ENCODE results near the gene PLAGL2.

PLAGL2 gene

DNA sequence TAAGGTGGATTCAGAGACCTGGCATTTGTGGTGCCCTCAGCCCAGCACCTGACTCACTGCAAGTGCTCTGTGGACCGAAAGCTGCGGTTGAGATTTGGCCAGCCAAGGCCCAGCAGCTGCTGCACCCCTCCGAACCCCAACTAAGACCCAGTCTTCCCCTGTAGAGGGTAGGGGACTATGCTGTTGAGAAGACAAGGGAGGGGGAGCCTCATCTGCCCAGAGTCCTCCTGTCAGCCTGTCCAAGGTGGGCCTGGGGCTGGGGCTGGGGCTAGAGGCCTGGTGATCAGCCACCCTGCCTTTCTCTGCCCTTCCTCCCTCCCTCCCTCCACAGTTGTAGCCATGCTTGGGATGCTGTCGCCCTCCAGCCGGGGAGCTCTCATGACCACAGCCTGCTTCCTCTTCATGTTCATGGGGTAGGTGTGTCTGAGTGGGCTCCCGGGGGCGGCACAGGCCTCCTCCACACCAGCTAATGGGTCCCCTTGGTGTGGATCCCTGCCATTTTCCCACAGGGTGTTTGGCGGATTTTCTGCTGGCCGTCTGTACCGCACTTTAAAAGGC lies 57.2 kb downstream of the PLAGL2 start:
- no peak for DNase-seq (ENCODE audit: low read depth)

DNA sequence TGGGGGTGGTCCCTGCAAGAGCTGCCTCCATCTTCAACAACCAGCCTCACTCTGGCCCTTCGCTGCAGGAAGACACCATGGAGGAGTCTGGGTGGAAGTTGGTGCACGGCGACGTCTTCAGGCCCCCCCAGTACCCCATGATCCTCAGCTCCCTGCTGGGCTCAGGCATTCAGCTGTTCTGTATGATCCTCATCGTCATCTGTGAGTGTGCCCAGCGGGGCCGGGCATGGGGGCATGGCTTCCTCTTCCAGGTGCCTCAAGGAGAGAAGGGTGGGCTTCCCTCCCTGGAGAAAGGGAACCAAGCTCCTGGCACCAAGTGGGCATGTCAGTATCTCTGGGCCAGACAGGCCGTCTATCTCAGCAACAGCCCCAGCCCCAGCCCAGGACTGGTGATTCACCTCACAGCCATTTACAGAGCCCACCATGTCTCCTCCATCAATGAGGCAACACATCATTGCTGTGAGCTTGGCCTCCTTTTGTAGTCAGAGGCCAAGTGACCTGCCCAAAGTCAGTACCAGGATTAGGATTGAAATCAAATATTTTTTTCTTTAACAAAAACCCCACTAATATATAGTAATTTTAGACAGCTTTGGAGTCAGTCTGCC lies 57.9 kb downstream of the PLAGL2 start:
- DNase-seq (ENCODE audit: low read depth) = no peak

DNA sequence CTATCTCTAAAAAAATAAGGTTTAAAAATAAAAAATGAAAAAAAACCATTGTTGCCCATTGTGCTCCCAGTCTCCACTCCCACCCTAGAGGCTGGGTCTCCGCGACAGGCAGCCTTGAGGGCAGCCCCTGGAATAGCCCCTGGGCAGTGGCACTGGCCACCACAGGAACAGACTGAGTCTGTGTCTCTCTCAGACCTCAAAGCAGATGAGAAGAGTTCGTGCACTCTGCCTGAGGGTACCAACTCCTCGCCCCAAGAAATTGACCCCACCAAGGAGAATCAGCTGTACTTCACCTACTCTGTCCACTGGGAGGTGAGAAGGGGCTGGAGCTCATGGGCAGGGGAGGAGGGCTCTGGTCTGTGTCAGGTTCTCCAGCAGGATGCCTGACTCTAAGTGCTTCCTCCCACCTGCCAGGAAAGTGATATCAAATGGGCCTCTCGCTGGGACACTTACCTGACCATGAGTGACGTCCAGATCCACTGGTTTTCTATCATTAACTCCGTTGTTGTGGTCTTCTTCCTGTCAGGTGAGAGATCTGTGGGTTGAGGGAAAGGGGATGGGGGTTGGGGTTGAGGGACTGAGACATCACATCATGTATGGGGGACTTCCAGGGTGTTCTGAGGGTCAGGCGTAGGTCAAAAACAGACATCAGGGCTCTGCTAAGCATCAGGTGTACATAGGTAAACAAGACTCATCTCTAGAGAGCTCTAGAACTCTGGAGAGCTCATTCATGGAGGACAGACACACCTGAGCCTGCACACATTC lies 62.5 kb downstream of the PLAGL2 start:
- DNase-seq (ENCODE audit: low read depth) = no peak

DNA sequence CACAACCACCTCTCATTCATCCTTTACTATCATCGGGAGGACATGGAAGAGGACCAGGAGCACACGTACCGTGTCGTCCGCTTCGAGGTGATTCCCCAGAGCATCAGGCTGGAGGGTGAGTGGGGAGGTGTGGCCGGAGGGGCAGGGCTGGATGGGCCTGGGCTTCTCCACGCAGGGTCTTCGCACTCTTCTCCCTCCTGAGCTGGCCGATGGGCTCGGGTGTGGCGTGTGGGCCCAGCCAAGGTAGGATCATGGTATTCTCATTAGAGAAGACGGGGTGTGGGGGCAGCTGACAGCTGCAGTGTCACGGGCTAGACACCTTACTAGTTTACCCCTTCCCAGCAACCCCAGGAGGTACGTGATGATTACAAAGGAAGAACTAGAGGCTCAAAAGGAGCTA lies 64.6 kb downstream of the PLAGL2 start:
- DNase-seq (ENCODE audit: low read depth) = no peak
